GM23338 (cell line): ENCODE results near the gene C14orf180. TPM values are rescaled to one million over a fixed set of nuclear protein-coding genes. Genes with fewer than 3 reads are reported as not detected.

Experiments used
- ATAC-seq: fragments of 200-7000 bp; cut with Tn5 transposase; 3 replicates; pipeline ENCODE4 v1.9.1; 2020
- DNase-seq: peaks from one replicate; pipeline ENCODE4 v3.0.0-alpha.2; 2015; ENCODE audit warnings: low spot score
- H2AFZ ChIP-seq: fragments of 200-600 bp; sonication (generic); 2 replicates; pipeline ENCODE4 v1.8.0; 2016; ENCODE audit warnings: antibody characterized with exemption, mild to moderate bottlenecking, moderate library complexity
- H3F3A ChIP-seq: fragments of 200-600 bp; sonication (generic); replicated peaks from 2 replicates; pipeline ENCODE4 v1.8.0; 2017; ENCODE audit warnings: antibody characterized with exemption, mixed run types, low read depth
- H3K27ac ChIP-seq: fragments of 200-600 bp; sonication (generic); 2 replicates; pipeline ENCODE4 v1.6.1; 2016; ENCODE audit warnings: low read depth
- H3K27me3 ChIP-seq: fragments of 200-600 bp; sonication (generic); 2 replicates; pipeline ENCODE4 v1.8.0; 2016; ENCODE audit warnings: mild to moderate bottlenecking, mixed run types, moderate library complexity; ENCODE audit not compliant: insufficient read depth
- H3K36me3 ChIP-seq: fragments of 200-600 bp; sonication (generic); 2 replicates; pipeline ENCODE4 v1.8.0; 2016; ENCODE audit warnings: mild to moderate bottlenecking; ENCODE audit not compliant: insufficient read depth
- H3K4me1 ChIP-seq: fragments of 200-600 bp; sonication (generic); 2 replicates; pipeline ENCODE4 v1.8.0; 2016; ENCODE audit warnings: mild to moderate bottlenecking, moderate library complexity; ENCODE audit not compliant: insufficient read depth
- H3K4me2 ChIP-seq: fragments of 200-600 bp; sonication (generic); 2 replicates; pipeline ENCODE4 v1.7.1; 2017; ENCODE audit warnings: mixed run types
- H3K4me3 ChIP-seq: fragments of 200-600 bp; sonication (generic); 2 replicates; pipeline ENCODE4 v1.6.1; 2016; ENCODE audit warnings: mixed run types
- H3K79me2 ChIP-seq: fragments of 200-600 bp; sonication (generic); replicated peaks from 2 replicates; pipeline ENCODE4 v1.8.0; 2017; ENCODE audit warnings: mild to moderate bottlenecking; ENCODE audit not compliant: insufficient read depth
- H3K9me2 ChIP-seq: fragments of 200-600 bp; sonication (generic); 2 replicates; pipeline ENCODE4 v1.8.0; 2017; ENCODE audit not compliant: insufficient read depth
- H4K20me1 ChIP-seq: fragments of 200-600 bp; sonication (generic); replicated peaks from 2 replicates; pipeline ENCODE4 v1.8.0; 2017; ENCODE audit warnings: mild to moderate bottlenecking; ENCODE audit not compliant: insufficient read depth
- H3K27ac Mint-ChIP-seq: 2 replicates; pipeline ENCODE4 v1.8.0; 2020; ENCODE audit warnings: inconsistent platforms, mild to moderate bottlenecking, moderate library complexity, mixed read lengths
- H3K27me3 Mint-ChIP-seq: 3 replicates; pipeline ENCODE4 v1.8.0; 2022; ENCODE audit warnings: low read depth, mild to moderate bottlenecking, moderate library complexity, mixed read lengths, inconsistent platforms; ENCODE audit not compliant: insufficient read depth, poor library complexity
- H3K36me3 Mint-ChIP-seq: 3 replicates; pipeline ENCODE4 v1.8.0; 2021; ENCODE audit warnings: low read depth, mild to moderate bottlenecking, inconsistent platforms, moderate library complexity, mixed read lengths
- H3K4me1 Mint-ChIP-seq: 3 replicates; pipeline ENCODE4 v1.8.0; 2020; ENCODE audit warnings: mild to moderate bottlenecking, inconsistent platforms, mixed read lengths
- H3K4me3 Mint-ChIP-seq: 3 replicates; pipeline ENCODE4 v1.8.0; 2021; ENCODE audit warnings: moderate library complexity, mild to moderate bottlenecking, inconsistent platforms, mixed read lengths
- H3K9me3 Mint-ChIP-seq: 3 replicates; pipeline ENCODE4 v1.8.0; 2020; ENCODE audit warnings: moderate library complexity, mild to moderate bottlenecking, inconsistent platforms, mixed read lengths
- EZH2 ChIP-seq: fragments of 200-600 bp; sonication (generic); IDR thresholded peaks from one replicate; pipeline ENCODE4 v1.8.0; 2017; ENCODE audit warnings: antibody characterized with exemption, mild to moderate bottlenecking, low read depth; ENCODE audit not compliant: unreplicated experiment
- JUNB ChIP-seq: IDR thresholded peaks from one replicate; pipeline ENCODE4 v1.6.1; 2016; ENCODE audit warnings: antibody characterized with exemption; ENCODE audit not compliant: unreplicated experiment
- NANOG ChIP-seq: IDR thresholded peaks from 2 replicates; pipeline ENCODE4 v1.6.1; 2016; ENCODE audit warnings: antibody characterized with exemption, borderline replicate concordance
- STAT1 ChIP-seq: IDR thresholded peaks from one replicate; pipeline ENCODE4 v1.6.1; 2016; ENCODE audit warnings: antibody characterized with exemption; ENCODE audit not compliant: unreplicated experiment
- ZNF114 ChIP-seq: fragments of 250-450 bp; sonication (Bioruptor Pico); IDR thresholded peaks from 2 replicates; pipeline ENCODE4 v1.5.0; 2020; ENCODE audit warnings: mild to moderate bottlenecking, moderate library complexity
- ZNF331 ChIP-seq: fragments of 250-450 bp; sonication (Bioruptor Pico); IDR thresholded peaks from 2 replicates; pipeline ENCODE4 v1.5.0; 2020; ENCODE audit warnings: low read depth, mild to moderate bottlenecking, moderate library complexity
- polyA plus RNA-seq: library from polyadenylated mRNA; unstranded; fragments of >200 nt; fragmentation: Nextera tagmentation; extraction: Ambion mirVana; gene quantifications from 2 replicates; pipeline ENCODE4 v1.2.1, GENCODE V29; 2016
- total RNA-seq: library from RNA; depleted of rRNA; stranded (reverse); fragments of >200 nt; shearing (Covaris generic); gene quantifications from 2 replicates; pipeline ENCODE4 v1.2.3, GENCODE V29; 2014
- TF ChIP-seq, protein P1 (sequence below): IDR thresholded peaks from one replicate; pipeline ENCODE4 v1.6.1; 2018; ENCODE audit warnings: antibody characterized with exemption; ENCODE audit not compliant: unreplicated experiment
- TF ChIP-seq, protein P2 (sequence below), 2 experiments: fragments of 200-600 bp in 1 of 2; sonication (generic) in 1 of 2; conservative IDR thresholded peaks; 2 replicates each; pipeline versions ENCODE4 v1.5.1 to v1.6.1; 2016 to 2017; ENCODE audit warnings: antibody characterized with exemption in 2 of 2, low read depth in 2 of 2, mild to moderate bottlenecking in 2 of 2, moderate library complexity in 1 of 2
- TF ChIP-seq, protein P3 (sequence below): IDR thresholded peaks from 2 replicates; pipeline ENCODE4 v1.6.1; 2016; ENCODE audit warnings: antibody characterized with exemption
- TF ChIP-seq, protein P4 (sequence below): fragments of 250-450 bp; sonication (Bioruptor Pico); IDR thresholded peaks from 2 replicates; pipeline ENCODE4 v1.5.0; 2020; ENCODE audit warnings: mild to moderate bottlenecking, moderate library complexity

Gene C14orf180
- total and polyA plus RNA-seq, 2 experiments from 2014 or later: not detected

DNA sequence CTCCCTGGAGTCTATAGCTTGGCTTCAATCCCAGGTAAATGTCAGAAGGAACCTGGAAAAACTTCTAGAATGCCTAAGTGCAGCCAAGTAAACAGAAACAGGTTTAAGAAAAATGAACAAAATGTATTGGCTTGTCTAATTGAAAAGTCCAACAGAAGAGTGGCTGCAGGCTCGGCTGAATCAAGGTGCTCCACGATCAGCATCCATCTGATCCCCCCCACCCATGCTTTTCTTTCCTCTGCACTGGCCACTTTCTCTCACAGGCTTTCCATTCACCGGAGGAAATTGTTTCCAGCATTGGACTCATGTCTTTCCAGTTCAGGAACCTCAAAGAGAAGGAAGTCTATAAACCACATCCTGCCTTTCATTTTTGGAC, 42.0 kb upstream of the C14orf180 start:
- no peak overlapping the region for H3K4me2 ChIP-seq
- Mint-ChIP-seq H3K27ac (no peak overlapping the region), H3K4me3 (no peak overlapping the region), H3K36me3 (no peaks in the 10 kb centered on the region; the same call in 2 of the 3 replicates), H3K4me1 (peaks cover 2% of the 10 kb centered on the region; the same call in 2 of the 3 replicates), H3K27me3 (peaks cover 3% of the 10 kb centered on the region), H3K9me3 (peaks cover 6% of the 10 kb centered on the region; the same call in 2 of the 3 replicates)
- H3K27me3 ChIP-seq: no peaks in the 10 kb centered on the region
- no peaks in the 10 kb centered on the region for H3F3A ChIP-seq
- no peak overlapping the region for H3K27ac ChIP-seq
- no peaks in the 10 kb centered on the region for H4K20me1 ChIP-seq
- DNase-seq: no peak
- no peak overlapping the region for H3K4me3 ChIP-seq
- no peaks in the 10 kb centered on the region for H3K4me1 ChIP-seq
- ATAC-seq: no peak
- H3K9me2 ChIP-seq: no peaks in the 10 kb centered on the region
- no peak overlapping the region for H2AFZ ChIP-seq
- TF ChIP-seq ZNF114 (CRISPR knock-in tag): no peak
- TF ChIP-seq NANOG: no peak
- TF ChIP-seq EZH2: no peak
- no peak for TF ChIP-seq ZNF331 (CRISPR knock-in tag)
- TF ChIP-seq STAT1: no peak
- TF ChIP-seq, protein P1, sequence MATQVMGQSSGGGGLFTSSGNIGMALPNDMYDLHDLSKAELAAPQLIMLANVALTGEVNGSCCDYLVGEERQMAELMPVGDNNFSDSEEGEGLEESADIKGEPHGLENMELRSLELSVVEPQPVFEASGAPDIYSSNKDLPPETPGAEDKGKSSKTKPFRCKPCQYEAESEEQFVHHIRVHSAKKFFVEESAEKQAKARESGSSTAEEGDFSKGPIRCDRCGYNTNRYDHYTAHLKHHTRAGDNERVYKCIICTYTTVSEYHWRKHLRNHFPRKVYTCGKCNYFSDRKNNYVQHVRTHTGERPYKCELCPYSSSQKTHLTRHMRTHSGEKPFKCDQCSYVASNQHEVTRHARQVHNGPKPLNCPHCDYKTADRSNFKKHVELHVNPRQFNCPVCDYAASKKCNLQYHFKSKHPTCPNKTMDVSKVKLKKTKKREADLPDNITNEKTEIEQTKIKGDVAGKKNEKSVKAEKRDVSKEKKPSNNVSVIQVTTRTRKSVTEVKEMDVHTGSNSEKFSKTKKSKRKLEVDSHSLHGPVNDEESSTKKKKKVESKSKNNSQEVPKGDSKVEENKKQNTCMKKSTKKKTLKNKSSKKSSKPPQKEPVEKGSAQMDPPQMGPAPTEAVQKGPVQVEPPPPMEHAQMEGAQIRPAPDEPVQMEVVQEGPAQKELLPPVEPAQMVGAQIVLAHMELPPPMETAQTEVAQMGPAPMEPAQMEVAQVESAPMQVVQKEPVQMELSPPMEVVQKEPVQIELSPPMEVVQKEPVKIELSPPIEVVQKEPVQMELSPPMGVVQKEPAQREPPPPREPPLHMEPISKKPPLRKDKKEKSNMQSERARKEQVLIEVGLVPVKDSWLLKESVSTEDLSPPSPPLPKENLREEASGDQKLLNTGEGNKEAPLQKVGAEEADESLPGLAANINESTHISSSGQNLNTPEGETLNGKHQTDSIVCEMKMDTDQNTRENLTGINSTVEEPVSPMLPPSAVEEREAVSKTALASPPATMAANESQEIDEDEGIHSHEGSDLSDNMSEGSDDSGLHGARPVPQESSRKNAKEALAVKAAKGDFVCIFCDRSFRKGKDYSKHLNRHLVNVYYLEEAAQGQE: no peak
- H3K36me3 ChIP-seq: no peaks in the 10 kb centered on the region
- H3K79me2 ChIP-seq: no peaks in the 10 kb centered on the region

DNA sequence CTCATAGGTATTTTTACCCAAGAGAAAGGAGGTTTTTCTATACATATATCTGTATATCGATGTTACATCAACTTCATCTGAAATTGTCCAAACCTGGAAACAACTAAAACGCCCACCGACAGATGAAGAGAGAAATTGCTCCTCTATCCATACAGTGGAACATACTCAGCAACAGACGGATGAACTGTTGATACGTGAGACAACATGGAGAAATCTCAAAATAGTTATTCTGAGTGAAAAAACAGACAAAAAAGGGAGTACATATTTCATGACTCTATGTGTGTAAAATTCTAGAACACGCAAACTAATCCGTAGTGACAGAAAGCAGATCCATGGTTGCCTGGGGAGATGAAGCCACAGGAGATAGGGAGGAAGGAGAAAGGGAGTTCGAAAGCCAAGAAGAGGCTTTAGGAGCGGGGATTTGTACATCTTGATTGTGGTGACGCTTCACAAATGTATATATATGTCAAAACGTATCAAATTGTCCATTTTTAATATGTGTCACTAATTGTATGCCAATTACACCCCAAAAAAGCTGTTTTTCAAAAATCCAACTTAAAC, 37.6 kb upstream of the C14orf180 start:
- Histone ChIP-seq H4K20me1 (no peaks in the 10 kb centered on the region), H3K36me3 (no peaks in the 10 kb centered on the region), H3K9me2 (no peaks in the 10 kb centered on the region), H3K4me3 (no peak overlapping the region), H3K27ac (no peak overlapping the region), H3K4me1 (no peaks in the 10 kb centered on the region), H2AFZ (no peak overlapping the region), H3K27me3 (no peaks in the 10 kb centered on the region), H3K4me2 (no peak overlapping the region), H3F3A (no peaks in the 10 kb centered on the region), H3K79me2 (no peaks in the 10 kb centered on the region)
- peaks cover 10% of the 10 kb centered on the region for H3K4me1 Mint-ChIP-seq
- H3K27me3 Mint-ChIP-seq: peaks cover 2% of the 10 kb centered on the region
- no peak overlapping the region for H3K4me3 Mint-ChIP-seq
- H3K9me3 Mint-ChIP-seq: no peaks in the 10 kb centered on the region
- no peak overlapping the region for H3K27ac Mint-ChIP-seq
- ATAC-seq (no peak), DNase-seq (no peak)
- H3K36me3 Mint-ChIP-seq: no peaks in the 10 kb centered on the region
- TF ChIP-seq, protein P2, sequence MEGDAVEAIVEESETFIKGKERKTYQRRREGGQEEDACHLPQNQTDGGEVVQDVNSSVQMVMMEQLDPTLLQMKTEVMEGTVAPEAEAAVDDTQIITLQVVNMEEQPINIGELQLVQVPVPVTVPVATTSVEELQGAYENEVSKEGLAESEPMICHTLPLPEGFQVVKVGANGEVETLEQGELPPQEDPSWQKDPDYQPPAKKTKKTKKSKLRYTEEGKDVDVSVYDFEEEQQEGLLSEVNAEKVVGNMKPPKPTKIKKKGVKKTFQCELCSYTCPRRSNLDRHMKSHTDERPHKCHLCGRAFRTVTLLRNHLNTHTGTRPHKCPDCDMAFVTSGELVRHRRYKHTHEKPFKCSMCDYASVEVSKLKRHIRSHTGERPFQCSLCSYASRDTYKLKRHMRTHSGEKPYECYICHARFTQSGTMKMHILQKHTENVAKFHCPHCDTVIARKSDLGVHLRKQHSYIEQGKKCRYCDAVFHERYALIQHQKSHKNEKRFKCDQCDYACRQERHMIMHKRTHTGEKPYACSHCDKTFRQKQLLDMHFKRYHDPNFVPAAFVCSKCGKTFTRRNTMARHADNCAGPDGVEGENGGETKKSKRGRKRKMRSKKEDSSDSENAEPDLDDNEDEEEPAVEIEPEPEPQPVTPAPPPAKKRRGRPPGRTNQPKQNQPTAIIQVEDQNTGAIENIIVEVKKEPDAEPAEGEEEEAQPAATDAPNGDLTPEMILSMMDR (conservative IDR thresholded peaks at IDR 0.05; ENCODE audit: low read depth in 2 of 2): no peak
- TF ChIP-seq ZNF331 (CRISPR knock-in tag) (no peak), JUNB (no peak)
- TF ChIP-seq, protein P3, sequence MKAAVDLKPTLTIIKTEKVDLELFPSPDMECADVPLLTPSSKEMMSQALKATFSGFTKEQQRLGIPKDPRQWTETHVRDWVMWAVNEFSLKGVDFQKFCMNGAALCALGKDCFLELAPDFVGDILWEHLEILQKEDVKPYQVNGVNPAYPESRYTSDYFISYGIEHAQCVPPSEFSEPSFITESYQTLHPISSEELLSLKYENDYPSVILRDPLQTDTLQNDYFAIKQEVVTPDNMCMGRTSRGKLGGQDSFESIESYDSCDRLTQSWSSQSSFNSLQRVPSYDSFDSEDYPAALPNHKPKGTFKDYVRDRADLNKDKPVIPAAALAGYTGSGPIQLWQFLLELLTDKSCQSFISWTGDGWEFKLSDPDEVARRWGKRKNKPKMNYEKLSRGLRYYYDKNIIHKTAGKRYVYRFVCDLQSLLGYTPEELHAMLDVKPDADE: no peak
- TF ChIP-seq, protein P4, sequence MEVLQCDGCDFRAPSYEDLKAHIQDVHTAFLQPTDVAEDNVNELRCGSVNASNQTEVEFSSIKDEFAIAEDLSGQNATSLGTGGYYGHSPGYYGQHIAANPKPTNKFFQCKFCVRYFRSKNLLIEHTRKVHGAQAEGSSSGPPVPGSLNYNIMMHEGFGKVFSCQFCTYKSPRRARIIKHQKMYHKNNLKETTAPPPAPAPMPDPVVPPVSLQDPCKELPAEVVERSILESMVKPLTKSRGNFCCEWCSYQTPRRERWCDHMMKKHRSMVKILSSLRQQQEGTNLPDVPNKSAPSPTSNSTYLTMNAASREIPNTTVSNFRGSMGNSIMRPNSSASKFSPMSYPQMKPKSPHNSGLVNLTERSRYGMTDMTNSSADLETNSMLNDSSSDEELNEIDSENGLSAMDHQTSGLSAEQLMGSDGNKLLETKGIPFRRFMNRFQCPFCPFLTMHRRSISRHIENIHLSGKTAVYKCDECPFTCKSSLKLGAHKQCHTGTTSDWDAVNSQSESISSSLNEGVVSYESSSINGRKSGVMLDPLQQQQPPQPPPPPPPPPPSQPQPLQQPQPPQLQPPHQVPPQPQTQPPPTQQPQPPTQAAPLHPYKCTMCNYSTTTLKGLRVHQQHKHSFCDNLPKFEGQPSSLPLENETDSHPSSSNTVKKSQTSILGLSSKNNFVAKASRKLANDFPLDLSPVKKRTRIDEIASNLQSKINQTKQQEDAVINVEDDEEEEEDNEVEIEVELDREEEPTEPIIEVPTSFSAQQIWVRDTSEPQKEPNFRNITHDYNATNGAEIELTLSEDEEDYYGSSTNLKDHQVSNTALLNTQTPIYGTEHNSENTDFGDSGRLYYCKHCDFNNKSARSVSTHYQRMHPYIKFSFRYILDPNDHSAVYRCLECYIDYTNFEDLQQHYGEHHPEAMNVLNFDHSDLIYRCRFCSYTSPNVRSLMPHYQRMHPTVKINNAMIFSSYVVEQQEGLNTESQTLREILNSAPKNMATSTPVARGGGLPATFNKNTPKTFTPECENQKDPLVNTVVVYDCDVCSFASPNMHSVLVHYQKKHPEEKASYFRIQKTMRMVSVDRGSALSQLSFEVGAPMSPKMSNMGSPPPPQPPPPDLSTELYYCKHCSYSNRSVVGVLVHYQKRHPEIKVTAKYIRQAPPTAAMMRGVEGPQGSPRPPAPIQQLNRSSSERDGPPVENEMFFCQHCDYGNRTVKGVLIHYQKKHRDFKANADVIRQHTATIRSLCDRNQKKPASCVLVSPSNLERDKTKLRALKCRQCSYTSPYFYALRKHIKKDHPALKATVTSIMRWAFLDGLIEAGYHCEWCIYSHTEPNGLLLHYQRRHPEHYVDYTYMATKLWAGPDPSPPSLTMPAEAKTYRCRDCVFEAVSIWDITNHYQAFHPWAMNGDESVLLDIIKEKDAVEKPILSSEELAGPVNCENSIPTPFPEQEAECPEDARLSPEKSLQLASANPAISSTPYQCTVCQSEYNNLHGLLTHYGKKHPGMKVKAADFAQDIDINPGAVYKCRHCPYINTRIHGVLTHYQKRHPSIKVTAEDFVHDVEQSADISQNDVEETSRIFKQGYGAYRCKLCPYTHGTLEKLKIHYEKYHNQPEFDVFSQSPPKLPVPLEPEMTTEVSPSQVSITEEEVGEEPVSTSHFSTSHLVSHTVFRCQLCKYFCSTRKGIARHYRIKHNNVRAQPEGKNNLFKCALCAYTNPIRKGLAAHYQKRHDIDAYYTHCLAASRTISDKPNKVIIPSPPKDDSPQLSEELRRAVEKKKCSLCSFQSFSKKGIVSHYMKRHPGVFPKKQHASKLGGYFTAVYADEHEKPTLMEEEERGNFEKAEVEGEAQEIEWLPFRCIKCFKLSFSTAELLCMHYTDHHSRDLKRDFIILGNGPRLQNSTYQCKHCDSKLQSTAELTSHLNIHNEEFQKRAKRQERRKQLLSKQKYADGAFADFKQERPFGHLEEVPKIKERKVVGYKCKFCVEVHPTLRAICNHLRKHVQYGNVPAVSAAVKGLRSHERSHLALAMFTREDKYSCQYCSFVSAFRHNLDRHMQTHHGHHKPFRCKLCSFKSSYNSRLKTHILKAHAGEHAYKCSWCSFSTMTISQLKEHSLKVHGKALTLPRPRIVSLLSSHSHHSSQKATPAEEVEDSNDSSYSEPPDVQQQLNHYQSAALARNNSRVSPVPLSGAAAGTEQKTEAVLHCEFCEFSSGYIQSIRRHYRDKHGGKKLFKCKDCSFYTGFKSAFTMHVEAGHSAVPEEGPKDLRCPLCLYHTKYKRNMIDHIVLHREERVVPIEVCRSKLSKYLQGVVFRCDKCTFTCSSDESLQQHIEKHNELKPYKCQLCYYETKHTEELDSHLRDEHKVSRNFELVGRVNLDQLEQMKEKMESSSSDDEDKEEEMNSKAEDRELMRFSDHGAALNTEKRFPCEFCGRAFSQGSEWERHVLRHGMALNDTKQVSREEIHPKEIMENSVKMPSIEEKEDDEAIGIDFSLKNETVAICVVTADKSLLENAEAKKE (CRISPR knock-in tag): no peak
